CD4-positive, alpha-beta T cell treated with Interleukin-6 at 100 ng/mL for 8 hours (primary cell): ENCODE data around the gene PTPRH.
"Not testable (repeated sequence)": the region's sequence is repeated elsewhere in the genome, so short reads cannot be mapped to it uniquely, and the experiment has no call there.

Experiments
- DNase-seq: peaks from one replicate; pipeline ENCODE4 v3.0.0-alpha.2; 2020; ENCODE audit warnings: mixed read lengths, low spot score

PTPRH gene

DNA sequence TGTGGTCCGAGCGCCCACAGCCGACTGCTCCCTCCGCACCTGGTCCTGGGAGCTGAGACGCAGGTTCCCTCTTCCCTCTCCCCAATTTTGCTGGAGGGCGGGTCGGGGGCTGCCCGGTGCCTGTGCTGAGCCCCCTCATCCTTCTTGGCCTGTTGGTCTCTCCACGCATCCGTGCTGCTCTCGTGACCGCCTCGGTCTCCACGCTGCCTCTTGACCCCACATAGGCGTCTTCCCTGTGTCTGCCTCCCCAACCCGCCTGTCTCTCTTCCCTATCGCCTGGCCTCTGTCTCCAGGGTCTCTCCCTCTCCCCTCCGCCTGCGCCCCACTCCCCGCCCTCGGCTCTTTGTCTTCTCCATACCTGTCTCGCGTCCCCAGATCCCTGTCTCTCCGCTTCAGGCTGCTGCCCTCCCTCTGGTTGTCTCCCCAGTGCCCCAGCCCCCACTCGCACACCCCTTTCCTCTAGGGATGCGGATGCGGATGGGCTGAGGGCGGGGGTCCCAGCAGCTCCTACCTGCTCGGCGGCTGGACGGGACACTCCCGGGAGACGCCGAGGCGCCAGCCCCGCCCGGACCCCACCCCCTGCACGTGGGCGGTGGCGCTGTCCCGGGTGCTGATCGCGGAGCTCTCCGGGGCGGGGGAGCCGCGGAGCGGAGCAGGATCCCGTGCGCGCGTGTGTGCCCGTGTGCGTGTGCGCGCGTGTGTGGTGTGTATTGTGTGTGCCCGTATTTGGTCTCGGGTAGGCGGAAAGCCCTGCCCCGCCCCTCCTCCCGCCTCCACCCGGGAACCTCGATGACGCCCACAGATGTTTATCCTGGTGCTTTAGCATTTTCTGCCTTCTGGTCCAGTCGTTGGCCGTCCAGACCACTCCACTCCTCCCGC lies 29.5 kb downstream of the PTPRH start, which contains the start of gene SYT5:
Gene SYT5, minus strand, starts transcription at position 684 of the 879 bp plus-strand sequence. CDS start 1,248 bp downstream, outside the sequence.
- peak; percentile 30 for DNase-seq

DNA sequence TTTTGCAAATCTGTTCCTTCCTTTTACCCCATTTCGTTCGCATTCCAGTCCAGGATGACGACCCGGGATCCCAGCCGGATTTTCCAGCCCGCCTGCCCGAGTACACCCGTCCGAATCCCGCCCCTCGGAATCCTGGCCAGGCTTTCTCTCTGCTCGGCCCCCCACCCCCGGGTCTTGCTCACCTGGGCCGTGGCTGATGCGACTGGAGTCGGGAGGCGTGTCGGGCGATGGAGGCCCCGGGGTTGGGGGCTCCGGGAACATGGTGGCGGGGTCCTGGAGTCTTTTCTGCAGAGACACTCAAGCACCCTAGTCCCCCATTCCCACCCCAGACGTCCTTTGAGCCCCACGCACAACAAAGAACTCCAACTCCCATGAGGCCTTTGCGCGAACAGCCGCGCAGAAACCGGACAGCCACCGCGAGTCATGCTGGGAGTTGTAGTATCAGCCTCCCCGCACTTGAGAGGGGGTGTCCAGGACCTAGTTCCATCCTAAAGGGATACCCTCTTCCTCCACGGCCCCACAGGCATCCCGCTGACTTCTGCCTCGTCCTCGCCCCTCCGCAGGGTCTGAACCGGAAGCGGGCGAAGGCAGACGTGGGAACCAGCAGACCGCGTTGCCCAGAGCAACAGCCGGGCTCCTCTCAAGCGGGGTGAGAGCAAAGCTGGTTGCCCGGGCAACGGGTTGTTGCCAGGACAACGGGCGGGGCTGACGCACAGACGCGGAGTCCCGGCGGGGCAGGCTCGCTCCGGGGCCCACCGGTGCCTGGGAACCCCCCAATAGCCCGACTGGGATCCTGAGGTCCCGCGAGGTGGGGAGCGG lies 30.3 kb downstream of the PTPRH start:
- DNase-seq, result peak; percentile 78

DNA sequence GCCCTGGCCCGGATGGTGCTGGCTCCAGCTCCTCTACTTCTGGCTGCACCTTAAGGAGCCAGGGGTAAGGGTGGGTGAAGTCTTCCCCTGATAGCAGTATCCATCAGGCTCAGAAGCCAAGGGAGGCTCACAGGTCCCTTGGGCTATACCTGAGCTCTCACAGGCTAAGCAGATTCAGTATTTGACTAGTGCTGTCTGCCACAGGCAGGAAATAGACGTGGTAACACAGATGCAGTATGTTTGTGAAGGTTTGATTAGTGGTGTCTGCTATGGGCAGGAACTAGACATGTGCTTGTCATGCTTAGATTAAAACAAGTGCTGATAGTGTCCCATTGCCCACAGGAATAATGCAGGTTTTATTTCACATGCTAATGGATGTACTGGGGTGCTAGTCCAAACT lies 33.2 kb downstream of the PTPRH start:
- DNase-seq, result no peak

DNA sequence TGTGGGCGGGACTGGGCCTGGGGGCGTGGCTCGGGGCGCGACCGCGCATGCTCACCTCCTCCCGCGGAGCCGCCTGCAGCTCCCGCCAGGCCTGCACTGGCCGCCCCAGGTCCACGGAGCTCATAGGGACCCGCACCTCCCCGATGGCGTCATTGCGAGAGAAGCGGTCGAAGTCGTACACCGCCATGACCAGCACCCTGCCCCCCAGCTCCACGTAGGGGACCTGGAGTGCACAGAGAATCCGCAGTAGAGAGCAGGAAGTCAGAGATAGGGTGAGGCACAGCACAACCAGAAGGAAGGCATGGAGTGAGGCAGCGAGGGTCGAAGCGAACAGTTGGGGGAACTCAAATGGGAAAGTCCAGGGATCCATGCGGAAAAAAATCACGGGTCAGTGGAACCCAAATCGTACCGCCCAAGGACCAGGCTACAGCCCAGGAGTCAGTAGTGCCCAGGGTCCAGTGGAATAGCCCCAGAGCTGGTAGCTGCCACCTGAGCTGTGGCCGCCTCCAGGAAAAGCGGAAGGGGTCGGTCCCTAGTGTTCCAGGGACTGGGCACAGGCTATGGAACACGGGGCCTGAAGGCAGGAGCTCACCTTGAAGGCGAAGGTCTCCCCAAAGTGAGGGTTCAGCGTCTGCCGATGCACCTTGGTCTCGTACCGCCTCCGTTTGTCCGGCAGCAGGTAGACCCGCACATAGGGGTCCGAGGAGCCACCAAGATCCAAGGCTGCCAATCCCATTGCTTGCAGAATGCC lies 34.0 kb downstream of the PTPRH start:
- no peak for DNase-seq

DNA sequence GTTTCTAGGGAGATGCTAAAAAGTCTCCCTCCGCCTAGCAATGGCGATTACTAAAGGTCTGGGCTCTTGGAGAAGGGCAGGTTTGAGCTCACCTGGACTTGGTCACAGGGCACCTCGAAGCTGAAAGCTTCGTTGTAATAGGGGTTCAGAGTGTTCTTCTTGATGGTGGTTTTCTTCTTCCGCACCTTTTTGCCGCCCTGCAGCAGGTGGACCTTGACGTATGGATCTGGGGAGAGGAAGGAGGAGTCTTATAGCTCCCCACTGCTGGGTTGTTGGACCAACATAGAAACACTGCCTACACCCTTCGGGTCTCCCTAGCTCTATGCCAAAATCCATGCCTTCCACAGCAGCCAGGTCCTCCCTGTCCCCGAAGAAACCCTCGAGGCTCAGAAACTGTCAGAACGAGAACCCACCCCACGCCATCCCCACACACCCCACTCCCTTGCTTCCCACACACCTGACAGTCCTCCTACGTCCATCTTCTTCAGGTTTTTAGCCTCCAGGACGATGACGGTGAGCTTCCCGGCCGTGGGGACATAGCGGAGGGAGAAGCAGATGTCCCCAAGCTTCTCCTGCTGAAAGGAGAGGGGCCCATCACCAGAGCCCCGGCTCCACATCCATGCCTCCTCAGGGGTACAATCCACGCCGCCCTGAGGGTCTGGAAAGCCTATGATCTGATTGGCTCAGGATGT lies 34.7 kb downstream of the PTPRH start:
- no peak for DNase-seq

DNA sequence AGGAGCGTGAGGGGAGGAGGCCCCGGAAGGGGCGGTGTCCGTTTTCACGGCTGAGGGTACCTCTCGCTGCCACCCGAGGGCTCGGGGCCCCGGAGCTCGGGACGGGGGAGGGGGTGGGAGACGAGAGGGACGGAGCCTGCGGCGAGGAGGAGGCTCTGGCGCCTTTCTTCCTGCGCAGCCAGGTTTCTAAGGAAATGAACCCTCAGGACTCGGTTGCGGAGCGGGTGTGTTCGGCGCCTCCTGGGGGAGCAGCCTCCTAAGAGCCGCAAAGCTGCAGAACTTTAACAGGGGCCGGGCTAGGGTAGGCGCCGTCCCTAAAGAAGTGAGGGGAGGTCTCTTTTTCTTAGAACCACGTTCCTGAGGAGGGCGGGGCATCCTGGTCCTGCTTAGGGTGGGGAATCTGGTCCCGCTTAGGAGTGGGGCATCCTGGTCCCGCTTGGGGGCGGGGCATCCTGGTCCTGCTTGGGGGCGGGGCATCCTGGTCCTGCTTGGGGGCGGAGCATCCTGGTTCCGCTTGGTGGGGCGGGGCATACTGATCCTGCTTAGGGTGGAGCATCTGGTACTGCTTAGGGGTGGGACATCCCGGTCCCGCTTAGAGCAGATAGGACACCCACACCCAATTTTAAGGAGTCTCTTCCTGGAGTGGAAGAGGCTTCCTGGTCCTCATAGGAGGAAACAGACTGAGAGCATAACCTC lies 35.4 kb downstream of the PTPRH start:
- DNase-seq, result no peak

GRCh38 chr19:55173186-55173713 lies 36.1 kb downstream of the PTPRH start:
- no peak for DNase-seq

DNA sequence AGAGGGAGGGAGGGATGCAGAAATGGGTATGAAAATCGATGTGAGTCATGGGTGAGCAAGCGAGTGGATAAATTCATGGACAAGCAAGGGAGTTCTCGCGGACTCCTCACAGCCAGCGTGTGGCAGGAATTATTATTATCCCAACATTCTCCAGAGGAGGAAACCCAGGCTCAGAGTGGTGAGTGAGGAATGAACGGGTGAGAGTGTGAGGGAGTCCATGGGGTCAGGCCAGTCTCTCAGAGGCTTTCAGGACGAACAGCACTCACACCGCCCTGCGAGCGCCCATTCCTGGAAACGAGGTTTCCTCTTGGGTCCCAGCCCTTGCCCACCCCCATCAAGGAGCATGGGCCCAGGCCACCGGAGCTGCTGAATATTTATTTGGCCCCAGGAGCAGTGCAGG lies 36.6 kb downstream of the PTPRH start:
- DNase-seq, result no peak

- not testable (repeated sequence) for DNase-seq
Measured at GRCh38 chr19:55172318-55172717, 37.0 kb downstream of the PTPRH start.

- DNase-seq, result no peak
Measured at GRCh38 chr19:55171440-55171839, 37.9 kb downstream of the PTPRH start.

DNA sequence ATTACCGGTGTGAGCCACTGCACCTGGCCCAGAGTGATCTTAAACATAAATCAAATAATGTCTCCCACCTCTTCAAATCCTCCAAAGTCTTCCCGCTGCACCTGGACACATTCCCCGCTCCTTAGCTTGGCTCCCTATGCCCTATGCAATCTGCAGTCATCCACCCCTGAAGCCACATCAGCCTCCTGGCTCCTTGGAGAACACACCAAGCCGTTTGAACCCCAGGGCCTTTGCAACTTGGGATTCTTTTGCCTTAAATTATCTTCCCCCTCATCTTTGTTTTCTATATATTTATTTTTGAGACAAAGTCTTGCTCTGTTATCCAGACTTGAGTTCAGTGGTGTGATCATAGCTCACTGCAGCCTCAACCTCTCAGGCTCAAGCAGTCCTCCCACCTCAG lies 40.2 kb downstream of the PTPRH start:
- DNase-seq, result no peak

DNA sequence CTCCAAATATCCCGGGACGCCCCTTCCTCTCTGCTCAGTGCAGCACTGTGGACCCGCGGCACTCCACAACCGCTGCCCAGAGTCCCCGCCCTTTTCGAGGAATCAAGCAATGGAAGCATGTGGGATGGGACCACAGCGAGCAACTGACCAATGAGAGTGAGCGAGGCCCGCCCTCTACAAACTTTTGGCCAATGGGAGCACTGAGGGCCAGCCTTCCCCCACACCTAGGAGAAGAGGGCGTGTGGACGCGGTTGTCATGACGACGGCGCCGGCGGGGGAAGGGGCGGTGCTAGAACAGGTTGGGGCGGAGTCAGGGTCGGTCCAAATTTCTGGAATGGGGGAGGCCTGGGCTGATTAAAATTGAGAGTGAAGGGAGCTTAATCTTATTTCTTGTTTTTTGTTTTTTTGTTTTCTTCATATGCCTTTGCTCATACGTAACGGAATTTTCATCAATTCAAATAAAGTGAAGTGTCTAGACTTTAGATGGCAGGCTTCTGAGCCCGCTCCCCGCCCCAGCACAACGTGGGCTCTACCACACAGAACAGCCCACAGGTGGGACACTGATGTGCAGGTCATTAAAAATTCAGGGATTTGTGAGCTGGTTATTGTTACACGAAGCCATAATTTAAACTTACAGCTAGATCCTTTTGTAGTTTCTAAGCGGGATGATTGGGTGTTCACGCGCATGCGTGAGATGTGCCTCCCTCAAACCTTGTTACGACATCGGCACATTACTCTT lies 42.6 kb downstream of the PTPRH start, which contains the start of gene DNAAF3:
Gene DNAAF3, minus strand, starts transcription at position 84 of the 739 bp plus-strand sequence. CDS start 200 bp downstream, outside the sequence.
- DNase-seq, result peak; percentile 16

- no peak for DNase-seq
Measured at GRCh38 chr19:55165952-55166529, 43.3 kb downstream of the PTPRH start.

GRCh38 chr19:55161571-55162322 lies 47.6 kb downstream of the PTPRH start:
- DNase-seq, result no peak

DNA sequence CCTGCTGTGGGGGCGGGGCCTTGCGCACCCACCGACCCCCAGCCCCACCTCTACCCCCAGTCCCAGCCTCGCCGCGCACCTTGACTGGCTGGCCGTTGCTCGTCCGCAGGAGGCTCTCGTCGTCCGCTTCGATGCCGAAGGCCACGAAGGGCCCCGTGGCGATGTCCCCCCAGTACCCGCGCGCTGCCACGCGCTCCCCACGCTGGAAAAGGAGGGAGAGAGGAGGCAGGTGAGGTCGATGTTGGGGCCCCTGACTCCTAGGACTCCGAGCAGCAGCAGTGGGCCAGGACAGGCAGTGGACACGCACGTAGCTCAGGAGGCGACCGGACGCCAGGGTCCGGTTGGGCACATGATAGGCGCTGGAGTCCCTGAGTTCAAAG lies 48.3 kb downstream of the PTPRH start:
- no peak for DNase-seq

DNA sequence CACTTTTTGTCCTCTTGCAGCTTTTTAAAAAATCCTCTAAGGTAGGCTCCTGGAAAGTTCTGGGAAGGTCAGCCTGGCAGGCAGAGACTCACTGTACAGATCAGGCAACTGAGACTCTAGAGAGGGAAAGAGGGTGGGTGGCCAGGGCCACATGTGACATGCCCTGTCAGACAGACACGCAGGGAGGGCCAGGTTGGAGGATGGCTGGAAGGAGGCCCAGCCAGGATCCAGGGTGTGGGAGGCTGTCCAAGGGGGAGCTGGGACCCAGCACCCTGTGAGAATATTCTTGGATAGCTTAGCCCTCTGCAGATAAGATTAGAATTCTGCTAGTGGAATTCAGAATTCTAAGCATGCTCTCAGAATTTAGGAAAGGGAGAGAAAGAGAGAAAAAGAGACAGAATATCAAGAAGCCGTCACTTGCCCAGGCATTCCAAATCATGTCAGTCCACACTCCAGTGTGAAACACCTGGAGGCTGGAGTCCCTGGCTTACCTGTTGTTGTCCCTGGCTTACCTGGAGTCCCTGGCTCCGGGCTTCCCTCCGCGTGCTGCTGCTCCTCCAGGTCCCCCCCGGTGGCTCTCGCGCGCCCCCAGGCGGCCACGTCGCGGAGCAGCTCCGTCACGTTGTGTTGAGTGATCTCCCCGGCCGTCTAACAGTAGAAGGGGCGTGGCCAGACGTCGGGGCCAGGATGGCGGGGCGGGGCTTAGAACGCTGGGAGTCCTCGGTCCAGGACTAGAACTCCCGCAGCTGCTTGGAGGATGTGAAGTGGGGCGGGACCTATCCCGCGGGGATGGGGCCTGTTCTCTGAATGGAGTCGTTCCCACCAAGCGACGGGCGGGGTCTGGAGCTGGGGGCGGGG lies 48.9 kb downstream of the PTPRH start:
- peak; percentile 76 for DNase-seq

- DNase-seq, result no peak
Measured at GRCh38 chr19:55158848-55159749, 50.2 kb downstream of the PTPRH start.
